Small intestine (tissue), 7 donors: ENCODE measurements around the gene TMEM52. TPM values are rescaled to one million over a fixed set of nuclear protein-coding genes. Genes with fewer than 3 reads are reported as not detected.
A peak's percentile ranks its signal among the peaks of the same experiment; 100 is the strongest.
"Not testable (repeated sequence)": the region's sequence is repeated elsewhere in the genome, so short reads cannot be mapped to it uniquely, and the experiment has no call there.

Source experiments
- DNase-seq, 2 donors: peaks; one replicate each; pipeline versions ENCODE4 v3.0.0 to v3.0.0-alpha.2; 2013
- FAIRE-seq: peaks from 2 replicates; lab custom pipeline; 2012; peaks lifted over from hg19 to GRCh38; lab: Jason Lieb, UNC
- H3K27ac ChIP-seq, 3 donors: one replicate each; pipeline ENCODE4 v1.5.1; 2013; ENCODE audit warnings: low read length in 2 of 3, mild to moderate bottlenecking in 2 of 3, control low read depth in 1 of 3, inconsistent platforms in 1 of 3, low read depth in 1 of 3, moderate library complexity in 1 of 3
- H3K27me3 ChIP-seq, 3 donors: one replicate each; pipeline ENCODE4 v1.6.1; 2013; ENCODE audit warnings: low read length in 3 of 3, inconsistent platforms in 1 of 3; ENCODE audit not compliant: control insufficient read depth in 3 of 3, insufficient read depth in 3 of 3
- H3K36me3 ChIP-seq, 3 donors: one replicate each; pipeline ENCODE4 v1.6.1; 2013; ENCODE audit warnings: low read length in 3 of 3, inconsistent platforms in 1 of 3, low read depth in 1 of 3, mild to moderate bottlenecking in 1 of 3, moderate library complexity in 1 of 3; ENCODE audit not compliant: control insufficient read depth in 3 of 3, insufficient read depth in 2 of 3
- H3K4me1 ChIP-seq, 3 donors: one replicate each; pipeline ENCODE4 v1.6.1; 2013; ENCODE audit warnings: low read length in 2 of 3, inconsistent platforms in 1 of 3, low read depth in 1 of 3, mild to moderate bottlenecking in 1 of 3, moderate library complexity in 1 of 3; ENCODE audit not compliant: control insufficient read depth in 3 of 3, insufficient read depth in 2 of 3
- H3K4me3 ChIP-seq, 3 donors: one replicate each; pipeline ENCODE4 v1.5.1; 2013; ENCODE audit warnings: low read length in 3 of 3, control low read depth in 1 of 3, inconsistent platforms in 1 of 3, low read depth in 1 of 3, mild to moderate bottlenecking in 1 of 3, moderate library complexity in 1 of 3
- H3K9me3 ChIP-seq, 2 donors: one replicate each; pipeline ENCODE4 v1.6.1; 2013; ENCODE audit warnings: low read depth in 1 of 2, low read length in 1 of 2; ENCODE audit not compliant: control insufficient read depth in 2 of 2, insufficient read depth in 1 of 2
- WGBS, 3 donors: extraction: QIAGEN DNeasy Blood & Tissue Kit; methylation state at CpG; one replicate each; pipeline ENCODE4 v1.1.7; 2013; 5-methylcytosine and 5-hydroxymethylcytosine counted together
- polyA plus RNA-seq, 4 donors: library from polyadenylated mRNA; stranded (reverse) in 3 of 4; unstranded in 1 of 4; fragments of 200-250 nt in 3 of 4; fragments of 120-200 nt in 1 of 4; gene quantifications; one replicate each; pipeline versions ENCODE4 v1.2.1 to v1.2.3, GENCODE V29; 2013
- donor health status: healthy with polysubstance abuse.
- donor health status: control.
- donor health status: control.
- donor health status: Bipolar disorder and iron deficiency.
- donor health status: healthy.

Gene TMEM52
- polyA plus RNA-seq, 4 donors, result 4.1 to 50.5 (median 5.4) TPM

DNA sequence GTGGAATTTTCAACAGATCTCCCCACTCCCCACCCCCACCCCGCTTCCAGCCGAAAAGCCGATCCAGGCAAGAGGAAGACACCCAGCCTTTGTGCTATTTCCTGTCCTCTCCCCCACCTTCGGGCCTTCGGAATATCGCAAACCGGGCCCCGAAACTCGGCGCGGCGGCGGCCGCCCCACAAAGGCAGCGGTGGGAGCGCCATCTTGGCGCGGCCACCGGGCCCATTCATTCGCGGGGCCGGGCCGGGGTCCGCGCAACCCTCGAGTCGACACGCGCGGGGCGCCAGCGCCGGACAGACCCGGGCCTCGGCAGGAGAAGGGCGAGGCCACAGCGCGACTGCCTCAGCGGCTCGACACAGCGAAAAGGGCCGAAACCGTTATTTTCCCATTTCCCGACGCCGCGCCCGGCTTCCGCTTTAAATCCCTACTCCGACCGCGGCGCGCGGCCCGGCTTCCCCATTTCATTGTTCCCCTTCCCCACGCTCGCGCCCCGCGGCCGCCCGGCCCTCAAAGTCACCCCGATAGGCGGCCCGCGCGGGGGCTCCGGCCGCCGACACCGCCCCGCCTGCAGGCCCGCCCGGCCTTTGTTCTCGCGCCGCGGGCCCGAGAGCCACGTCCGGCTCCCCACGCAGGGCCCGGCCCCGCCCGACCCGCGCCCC, 29.1 kb downstream of the TMEM52 start:
- 0 to 1% (median 0%) methylated on average over 30 to 88 of the region's 88 CpGs for WGBS, 3 donors
- Histone ChIP-seq H3K4me1 (peaks cover 8 to 41% (median 10%) of the 10 kb centered on the region in 3 donors), H3K4me3 (peak overlapping the region; percentile 76 to 97 (median 90)), H3K27ac (peak overlapping the region; percentile 90 to 94 (median 93)), H3K9me3 (no peaks in the 10 kb centered on the region), H3K27me3 (no peaks in the 10 kb centered on the region), H3K36me3 (peaks cover 0 to 21% (median 0%) of the 10 kb centered on the region in 3 donors)
- FAIRE-seq, result no peak
- peak in 1 of 2 donors; percentile 80 for DNase-seq

DNA sequence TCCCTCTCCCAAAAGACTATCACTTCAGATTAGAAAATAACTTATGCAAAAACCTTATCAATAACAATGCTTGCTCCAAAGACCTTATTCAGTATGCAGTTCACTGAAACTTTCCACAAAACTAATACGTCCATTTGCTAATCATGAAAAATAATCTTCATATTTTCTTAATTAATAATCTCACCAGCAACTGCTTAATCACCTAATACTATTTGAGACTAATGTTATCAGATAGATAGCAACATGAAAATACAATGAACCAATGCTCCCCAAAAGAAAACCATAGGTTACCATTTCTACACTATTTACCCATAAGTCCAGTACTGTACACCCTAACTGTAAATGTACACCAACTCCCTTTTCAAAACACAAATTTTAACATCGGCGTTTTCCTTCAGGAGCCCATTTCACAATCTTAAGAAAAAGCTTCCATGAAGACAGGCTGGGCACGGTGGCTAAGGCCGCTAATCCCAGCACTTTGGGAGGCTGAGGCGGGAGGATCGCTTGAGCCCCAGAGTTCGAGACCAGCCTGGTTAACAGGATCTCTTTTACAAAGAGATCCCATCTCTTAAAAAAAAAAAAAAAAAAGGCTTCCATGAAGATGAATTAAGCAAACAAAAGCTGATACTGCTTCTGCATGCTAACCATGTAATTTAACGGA, 29.9 kb downstream of the TMEM52 start:
- no peak for FAIRE-seq
- H3K4me1 ChIP-seq, result peaks cover 8 to 34% (median 10%) of the 10 kb centered on the region in 3 donors
- 9 to 15% (median 11%) methylated on average over 9 of the region's 9 CpGs for WGBS, 3 donors

DNA sequence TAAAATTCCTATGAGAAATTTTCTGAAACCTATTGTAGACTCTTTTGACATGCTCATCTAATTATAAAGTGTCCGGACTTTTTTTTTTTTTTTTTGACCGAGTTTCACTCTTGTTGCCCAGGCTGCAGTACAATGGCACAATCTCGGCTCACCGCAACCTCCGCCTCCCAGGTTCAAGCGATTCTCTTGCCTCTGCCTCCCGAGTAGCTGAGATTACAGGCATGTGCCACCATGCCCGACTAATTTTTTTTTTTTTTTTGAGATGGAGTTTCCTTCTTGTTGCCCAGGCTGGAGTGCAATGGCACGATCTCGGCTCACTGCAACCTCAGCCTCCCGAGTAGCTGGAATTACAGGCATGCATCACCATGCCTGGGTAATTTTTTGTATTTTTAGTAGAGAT, 35.2 kb downstream of the TMEM52 start:
- H3K27ac ChIP-seq, H3K4me3 ChIP-seq: not testable (repeated sequence)
- peaks cover 18 to 38% (median 21%) of the 10 kb centered on the region in 3 donors for H3K4me1 ChIP-seq

More for the DNA sequence above, 29.9 kb downstream of the TMEM52 start:
- H3K4me3 ChIP-seq, result peak overlapping the region in 2 of 3 donors; percentile 76 to 90
- no peaks in the 10 kb centered on the region for H3K9me3 ChIP-seq
- peak overlapping the region; percentile 52 to 90 (median 55) for H3K27ac ChIP-seq
- no peak for DNase-seq
- no peaks in the 10 kb centered on the region for H3K27me3 ChIP-seq
- peaks cover 0 to 27% (median 0%) of the 10 kb centered on the region in 3 donors for H3K36me3 ChIP-seq

DNA sequence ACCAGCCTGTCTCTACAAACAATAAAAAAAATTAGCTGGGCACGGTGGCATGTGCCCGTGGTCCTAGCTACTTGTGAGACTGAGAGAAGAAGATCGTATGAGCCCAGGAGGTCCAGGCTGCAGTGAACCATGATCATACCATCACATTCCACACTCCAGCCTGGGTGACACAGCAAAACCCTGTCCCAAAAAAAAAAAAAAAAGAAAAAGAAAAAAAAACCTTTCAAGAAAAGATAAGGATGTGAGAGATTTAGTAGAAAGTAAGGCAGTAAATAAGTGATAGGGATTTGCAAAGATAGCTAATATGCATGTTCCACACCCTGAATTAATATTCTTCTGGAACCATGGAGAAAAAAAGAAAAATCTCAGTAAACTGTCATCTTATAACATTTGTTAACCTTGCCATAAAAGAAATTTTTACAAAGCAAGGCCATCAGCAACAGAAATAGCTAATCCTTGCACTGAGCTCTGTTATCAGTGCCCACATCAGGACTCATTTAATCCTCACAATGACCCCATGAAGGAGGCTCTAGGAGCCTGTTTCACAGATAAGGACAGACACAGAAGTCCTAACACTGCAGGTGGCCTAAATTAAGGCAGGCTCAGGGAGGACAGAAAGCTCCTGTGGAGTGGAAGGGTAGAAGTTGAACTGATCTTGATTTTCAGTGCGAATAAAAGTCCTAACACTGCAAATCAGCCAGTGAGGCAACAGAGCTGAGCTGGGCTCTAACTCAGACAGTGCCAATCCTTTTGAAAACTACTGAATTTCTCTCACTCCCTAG, 35.8 kb downstream of the TMEM52 start:
- no peaks in the 10 kb centered on the region for H3K27me3 ChIP-seq
- H3K36me3 ChIP-seq, result peaks cover 0 to 35% (median 0%) of the 10 kb centered on the region in 3 donors
- peak overlapping the region; percentile 17 to 45 (median 34) for H3K27ac ChIP-seq
- H3K9me3 ChIP-seq, result no peaks in the 10 kb centered on the region
- FAIRE-seq, result no peak
- no peak for DNase-seq
- no peak overlapping the region for H3K4me3 ChIP-seq
- WGBS, 3 donors, result 26 to 41% (median 28%) methylated on average over 4 of the region's 4 CpGs
- peaks cover 12 to 32% (median 23%) of the 10 kb centered on the region in 3 donors for H3K4me1 ChIP-seq

More for the DNA sequence above, 35.2 kb downstream of the TMEM52 start:
- WGBS, 3 donors, result 51 to 67% (median 55%) methylated on average over 11 of the region's 11 CpGs
- H3K27me3 ChIP-seq, DNase-seq, H3K9me3 ChIP-seq, FAIRE-seq: not testable (repeated sequence)
- H3K36me3 ChIP-seq, result peaks cover 0 to 30% (median 0%) of the 10 kb centered on the region in 3 donors

DNA sequence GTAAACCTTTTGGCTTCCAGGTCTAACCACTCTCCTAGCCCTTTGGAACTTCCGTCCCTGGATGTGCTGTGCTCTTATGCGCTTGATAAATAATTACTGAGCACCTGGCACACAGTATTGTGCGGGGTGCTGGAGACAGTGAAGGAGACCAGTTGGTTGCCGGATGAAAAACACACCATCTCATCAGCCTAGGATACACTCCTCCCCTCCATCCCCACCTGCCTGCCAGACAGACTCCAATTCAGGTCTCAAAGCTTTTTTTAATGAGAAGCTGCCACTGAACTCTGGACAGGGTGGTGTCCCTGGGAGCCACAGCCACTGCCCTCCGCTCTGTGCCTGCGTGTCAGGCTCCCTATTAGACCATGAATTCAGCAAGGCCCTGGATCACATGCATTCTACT, 37.4 kb downstream of the TMEM52 start:
- Histone ChIP-seq H3K4me3 (peak overlapping the region in 1 of 3 donors; percentile 7), H3K4me1 (peaks cover 9 to 36% (median 21%) of the 10 kb centered on the region in 3 donors)
- no peak for FAIRE-seq

DNA sequence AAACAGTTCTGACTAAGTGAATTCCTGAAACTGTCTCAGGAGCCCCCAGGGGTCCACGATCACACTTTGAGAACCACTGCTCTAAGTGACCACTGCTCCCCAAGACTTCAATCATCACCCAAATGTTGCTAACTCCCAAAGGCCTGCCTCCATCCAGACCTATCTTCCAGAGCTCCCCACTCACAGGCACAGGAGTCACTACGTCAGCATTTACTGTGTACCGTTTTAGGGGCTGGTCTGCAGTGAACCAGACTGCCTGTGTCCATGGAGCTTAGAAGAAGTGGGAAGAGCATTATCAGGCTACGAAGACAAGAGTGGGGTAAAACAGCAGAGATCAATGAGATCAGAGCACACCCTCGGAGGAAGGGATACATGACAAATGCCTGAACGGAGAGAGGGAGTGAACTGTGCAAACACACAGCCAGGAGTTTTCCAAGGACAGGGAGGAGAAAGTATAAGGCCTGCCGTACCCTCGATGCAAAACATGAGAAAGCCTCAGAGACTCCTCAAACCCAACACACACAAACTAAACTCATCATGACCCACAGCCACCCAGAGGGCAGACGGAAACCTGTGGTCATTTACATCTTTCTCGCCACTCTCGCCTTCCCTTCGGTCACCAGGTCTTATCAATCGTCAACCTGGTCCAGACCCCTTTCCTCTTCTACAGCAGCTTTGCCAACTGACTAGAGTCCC, 38.3 kb downstream of the TMEM52 start:
- Histone ChIP-seq H3K27ac (peak overlapping the region; percentile 68 to 72 (median 70)), H3K27me3 (no peaks in the 10 kb centered on the region), H3K4me3 (no peak overlapping the region), H3K4me1 (peaks cover 9 to 36% (median 25%) of the 10 kb centered on the region in 3 donors), H3K36me3 (peaks cover 0 to 45% (median 2%) of the 10 kb centered on the region in 3 donors), H3K9me3 (no peaks in the 10 kb centered on the region)
- FAIRE-seq (no peak), DNase-seq (peak in 1 of 2 donors; percentile 48)
- WGBS, 3 donors, result 19 to 46% (median 21%) methylated on average over 13 of the region's 13 CpGs

More for the DNA sequence above, 37.4 kb downstream of the TMEM52 start:
- peak; percentile 82 to 87 for DNase-seq
- 17 to 61% (median 35%) methylated on average over 6 of the region's 6 CpGs for WGBS, 3 donors
- H3K36me3 ChIP-seq, result peaks cover 0 to 38% (median 0%) of the 10 kb centered on the region in 3 donors
- H3K9me3 ChIP-seq, result no peaks in the 10 kb centered on the region
- H3K27ac ChIP-seq, result peak overlapping the region; percentile 68 to 72 (median 70)
- H3K27me3 ChIP-seq, result no peaks in the 10 kb centered on the region

DNA sequence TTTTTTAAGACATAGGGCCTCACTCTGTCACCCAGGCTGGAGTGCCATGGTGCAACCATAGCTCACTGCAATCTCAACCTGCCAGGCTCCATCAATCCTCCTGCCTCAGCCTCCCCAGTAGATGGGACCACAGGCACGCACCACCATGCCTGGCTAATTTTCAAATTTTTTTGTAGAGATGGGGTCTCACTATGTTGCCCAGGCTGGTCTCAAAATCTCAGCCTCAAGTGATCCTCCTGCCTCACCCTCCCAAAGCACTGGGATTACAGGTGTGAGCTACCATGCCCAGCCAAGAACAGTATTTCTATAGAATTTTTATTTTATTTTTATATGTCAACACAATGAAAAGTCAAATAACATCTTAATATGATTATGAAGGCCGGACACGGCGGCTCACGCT, 39.1 kb downstream of the TMEM52 start:
- Histone ChIP-seq H3K4me1 (peaks cover 9 to 36% (median 25%) of the 10 kb centered on the region in 3 donors), H3K27ac (no peak overlapping the region), H3K9me3 (no peaks in the 10 kb centered on the region), H3K36me3 (peaks cover 0 to 50% (median 2%) of the 10 kb centered on the region in 3 donors), H3K27me3 (no peaks in the 10 kb centered on the region), H3K4me3 (no peak overlapping the region)
- DNase-seq, result no peak
- WGBS, 3 donors, result 82 to 94% (median 86%) methylated on average over 5 of the region's 5 CpGs
- FAIRE-seq, result no peak
